ENCODE measurements around the gene ZNF385D.

Gene ZNF385D

GRCh38 chr3:21781355-21781754 lies 30.3 kb upstream of the ZNF385D start:
- Histone ChIP-seq H3K4me2 (ENCODE audit: insufficient read depth, low read length, poor library complexity, severe bottlenecking) (no peak overlapping the region), H3K36me3 (replicated peaks in 1 of 2; ENCODE audit: control insufficient read depth in 2 of 2, insufficient read depth in 2 of 2, low read length in 2 of 2) (no peaks in the 10 kb centered on the region), H2BK120ac (ENCODE audit: low read depth, low read length) (no peak overlapping the region), H3K27me3 (ENCODE audit: control insufficient read depth in 3 of 3, insufficient read depth in 3 of 3, low read depth in 1 of 3, low read length in 3 of 3) (no peaks in the 10 kb centered on the region), H3K4me1 (ENCODE audit: control insufficient read depth in 2 of 2, insufficient read depth in 1 of 2, low read depth in 1 of 2, low read length in 2 of 2) (no peaks in the 10 kb centered on the region), H4K91ac (ENCODE audit: low read depth, low read length, poor library complexity) (no peak overlapping the region), H3K27ac (replicated peaks; ENCODE audit: low read length) (no peak overlapping the region), H2AFZ (ENCODE audit: low read length) (no peak overlapping the region), H3K79me1 (ENCODE audit: low read depth, low read length) (no peaks in the 10 kb centered on the region), H3K9ac (ENCODE audit: low read depth, low read length, poor library complexity) (no peak overlapping the region), H3K18ac (ENCODE audit: low read length) (no peak overlapping the region), H3K4ac (ENCODE audit: low read length) (no peak overlapping the region), H3K14ac (ENCODE audit: low read length) (no peak overlapping the region), H3K9me3 (replicated peaks in 1 of 2; ENCODE audit: control insufficient read depth in 2 of 2, insufficient read depth in 1 of 2, low read depth in 1 of 2, low read length in 2 of 2) (no peaks in the 10 kb centered on the region), H3K23ac (ENCODE audit: low read depth, low read length, poor library complexity) (no peak overlapping the region), H3K4me3 (ENCODE audit: low read length in 2 of 2) (no peak overlapping the region), H2BK12ac (ENCODE audit: low read length) (no peak overlapping the region), H4K8ac (ENCODE audit: low read depth, low read length) (no peak overlapping the region), H2BK5ac (ENCODE audit: low read length) (no peak overlapping the region), H2BK15ac (ENCODE audit: low read length) (no peak overlapping the region), H2AK5ac (ENCODE audit: low read depth, low read length) (no peak overlapping the region)
- no CpG with 5 or more reads among the region's 2 CpGs for WGBS, 2 donors (ENCODE audit: extremely low coverage in 2 of 2, insufficient read length in 2 of 2, insufficient replicate concordance in 1 of 2)
- no peak for DNase-seq (ENCODE audit: low spot score)

- Histone ChIP-seq H4K91ac (ENCODE audit: low read depth, low read length, poor library complexity) (no peak overlapping the region), H2AFZ (ENCODE audit: low read length) (no peak overlapping the region), H3K27ac (replicated peaks; ENCODE audit: low read length) (no peak overlapping the region), H3K4me3 (ENCODE audit: low read length in 2 of 2) (no peak overlapping the region), H3K79me1 (ENCODE audit: low read depth, low read length) (no peaks in the 10 kb centered on the region), H3K14ac (ENCODE audit: low read length) (no peak overlapping the region), H3K9me3 (replicated peaks in 1 of 2; ENCODE audit: control insufficient read depth in 2 of 2, insufficient read depth in 1 of 2, low read depth in 1 of 2, low read length in 2 of 2) (no peaks in the 10 kb centered on the region), H3K4me2 (ENCODE audit: insufficient read depth, low read length, poor library complexity, severe bottlenecking) (no peak overlapping the region), H3K18ac (ENCODE audit: low read length) (no peak overlapping the region), H2BK15ac (ENCODE audit: low read length) (no peak overlapping the region), H2BK12ac (ENCODE audit: low read length) (no peak overlapping the region), H3K27me3 (ENCODE audit: control insufficient read depth in 3 of 3, insufficient read depth in 3 of 3, low read depth in 1 of 3, low read length in 3 of 3) (no peaks in the 10 kb centered on the region), H3K9ac (ENCODE audit: low read depth, low read length, poor library complexity) (no peak overlapping the region), H3K4ac (ENCODE audit: low read length) (no peak overlapping the region), H3K4me1 (ENCODE audit: control insufficient read depth in 2 of 2, insufficient read depth in 1 of 2, low read depth in 1 of 2, low read length in 2 of 2) (no peaks in the 10 kb centered on the region), H3K36me3 (replicated peaks in 1 of 2; ENCODE audit: control insufficient read depth in 2 of 2, insufficient read depth in 2 of 2, low read length in 2 of 2) (no peaks in the 10 kb centered on the region), H4K8ac (ENCODE audit: low read depth, low read length) (no peak overlapping the region), H2AK5ac (ENCODE audit: low read depth, low read length) (no peak overlapping the region), H3K23ac (ENCODE audit: low read depth, low read length, poor library complexity) (no peak overlapping the region), H2BK120ac (ENCODE audit: low read depth, low read length) (no peak overlapping the region), H2BK5ac (ENCODE audit: low read length) (no peak overlapping the region)
- no peak for DNase-seq (ENCODE audit: low spot score)
- no CpG with 5 or more reads among the region's 1 CpG for WGBS, 2 donors (ENCODE audit: extremely low coverage in 2 of 2, insufficient read length in 2 of 2, insufficient replicate concordance in 1 of 2)
Measured at GRCh38 chr3:21779909-21780308, 28.9 kb upstream of the ZNF385D start.

GRCh38 chr3:21778715-21779114 lies 27.7 kb upstream of the ZNF385D start:
- H3K4ac ChIP-seq (ENCODE audit: low read length) = no peak overlapping the region
- no peak overlapping the region for H2AFZ ChIP-seq (ENCODE audit: low read length)
- no CpG with 5 or more reads among the region's 1 CpG for WGBS, 2 donors (ENCODE audit: extremely low coverage in 2 of 2, insufficient read length in 2 of 2, insufficient replicate concordance in 1 of 2)
- H4K91ac ChIP-seq (ENCODE audit: low read depth, low read length, poor library complexity) = no peak overlapping the region
- no peak overlapping the region for H2BK5ac ChIP-seq (ENCODE audit: low read length)
- H3K4me1 ChIP-seq (ENCODE audit: control insufficient read depth in 2 of 2, insufficient read depth in 1 of 2, low read depth in 1 of 2, low read length in 2 of 2) = no peaks in the 10 kb centered on the region
- DNase-seq (ENCODE audit: low spot score) = no peak
- H2BK15ac ChIP-seq (ENCODE audit: low read length) = no peak overlapping the region
- H3K79me1 ChIP-seq (ENCODE audit: low read depth, low read length) = no peaks in the 10 kb centered on the region
- no peaks in the 10 kb centered on the region for H3K27me3 ChIP-seq (ENCODE audit: control insufficient read depth in 3 of 3, insufficient read depth in 3 of 3, low read depth in 1 of 3, low read length in 3 of 3)
- no peaks in the 10 kb centered on the region for H3K36me3 ChIP-seq (replicated peaks in 1 of 2; ENCODE audit: control insufficient read depth in 2 of 2, insufficient read depth in 2 of 2, low read length in 2 of 2)
- H3K27ac ChIP-seq (replicated peaks; ENCODE audit: low read length) = no peak overlapping the region
- H3K18ac ChIP-seq (ENCODE audit: low read length) = no peak overlapping the region
- no peak overlapping the region for H3K23ac ChIP-seq (ENCODE audit: low read depth, low read length, poor library complexity)
- no peak overlapping the region for H3K4me2 ChIP-seq (ENCODE audit: insufficient read depth, low read length, poor library complexity, severe bottlenecking)
- H4K8ac ChIP-seq (ENCODE audit: low read depth, low read length) = no peak overlapping the region
- no peaks in the 10 kb centered on the region for H3K9me3 ChIP-seq (replicated peaks in 1 of 2; ENCODE audit: control insufficient read depth in 2 of 2, insufficient read depth in 1 of 2, low read depth in 1 of 2, low read length in 2 of 2)
- H2AK5ac ChIP-seq (ENCODE audit: low read depth, low read length) = no peak overlapping the region
- no peak overlapping the region for H2BK12ac ChIP-seq (ENCODE audit: low read length)
- H3K4me3 ChIP-seq (ENCODE audit: low read length in 2 of 2) = no peak overlapping the region
- H2BK120ac ChIP-seq (ENCODE audit: low read depth, low read length) = no peak overlapping the region
- H3K9ac ChIP-seq (ENCODE audit: low read depth, low read length, poor library complexity) = no peak overlapping the region
- no peak overlapping the region for H3K14ac ChIP-seq (ENCODE audit: low read length)

DNA sequence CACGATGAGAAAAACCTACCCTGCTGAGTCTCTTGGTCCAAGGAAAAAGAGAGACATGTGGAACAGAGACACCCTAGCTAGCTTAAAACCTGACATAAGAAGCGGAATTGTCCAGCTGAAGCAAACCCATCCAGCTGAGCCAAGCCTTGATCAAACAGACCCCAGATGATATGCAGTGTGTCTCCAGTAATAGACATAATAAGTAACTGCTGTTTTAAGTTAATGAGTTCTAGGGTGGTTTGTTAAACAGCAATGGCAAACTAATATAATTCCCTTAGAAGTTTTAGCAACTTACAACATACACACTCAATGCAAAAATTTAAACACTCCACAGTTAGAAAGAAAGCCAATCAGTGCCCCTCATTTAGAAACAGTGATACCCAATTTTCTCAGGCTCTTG lies 26.8 kb upstream of the ZNF385D start:
- H3K23ac ChIP-seq (ENCODE audit: low read depth, low read length, poor library complexity) = no peak overlapping the region
- no peak overlapping the region for H3K4me3 ChIP-seq (ENCODE audit: low read length in 2 of 2)
- no peaks in the 10 kb centered on the region for H3K79me1 ChIP-seq (ENCODE audit: low read depth, low read length)
- H2BK12ac ChIP-seq (ENCODE audit: low read length) = no peak overlapping the region
- no peak overlapping the region for H2BK5ac ChIP-seq (ENCODE audit: low read length)
- no peaks in the 10 kb centered on the region for H3K9me3 ChIP-seq (replicated peaks in 1 of 2; ENCODE audit: control insufficient read depth in 2 of 2, insufficient read depth in 1 of 2, low read depth in 1 of 2, low read length in 2 of 2)
- H2AFZ ChIP-seq (ENCODE audit: low read length) = no peak overlapping the region
- no peak overlapping the region for H2BK15ac ChIP-seq (ENCODE audit: low read length)
- H3K9ac ChIP-seq (ENCODE audit: low read depth, low read length, poor library complexity) = no peak overlapping the region
- DNase-seq (ENCODE audit: low spot score) = no peak
- no peak overlapping the region for H3K4me2 ChIP-seq (ENCODE audit: insufficient read depth, low read length, poor library complexity, severe bottlenecking)
- WGBS, 2 donors (ENCODE audit: extremely low coverage in 2 of 2, insufficient read length in 2 of 2, insufficient replicate concordance in 1 of 2) = no CpG with 5 or more reads among the region's 2 CpGs
- no peak overlapping the region for H2AK5ac ChIP-seq (ENCODE audit: low read depth, low read length)
- no peak overlapping the region for H3K4ac ChIP-seq (ENCODE audit: low read length)
- H2BK120ac ChIP-seq (ENCODE audit: low read depth, low read length) = no peak overlapping the region
- H3K14ac ChIP-seq (ENCODE audit: low read length) = no peak overlapping the region
- no peak overlapping the region for H3K18ac ChIP-seq (ENCODE audit: low read length)
- no peak overlapping the region for H3K27ac ChIP-seq (replicated peaks; ENCODE audit: low read length)
- no peaks in the 10 kb centered on the region for H3K4me1 ChIP-seq (ENCODE audit: control insufficient read depth in 2 of 2, insufficient read depth in 1 of 2, low read depth in 1 of 2, low read length in 2 of 2)
- no peaks in the 10 kb centered on the region for H3K27me3 ChIP-seq (ENCODE audit: control insufficient read depth in 3 of 3, insufficient read depth in 3 of 3, low read depth in 1 of 3, low read length in 3 of 3)
- no peak overlapping the region for H4K8ac ChIP-seq (ENCODE audit: low read depth, low read length)
- H3K36me3 ChIP-seq (replicated peaks in 1 of 2; ENCODE audit: control insufficient read depth in 2 of 2, insufficient read depth in 2 of 2, low read length in 2 of 2) = no peaks in the 10 kb centered on the region
- no peak overlapping the region for H4K91ac ChIP-seq (ENCODE audit: low read depth, low read length, poor library complexity)

Data from neuronal stem cell (in vitro differentiated cells).